IMR-90 (cell line): Measurements from ENCODE around the gene UNKL. TPM values are rescaled to one million over a fixed set of nuclear protein-coding genes. Genes with fewer than 3 reads are reported as not detected.
A peak's percentile ranks its signal among the peaks of the same experiment; 100 is the strongest.

Experiments used
- ATAC-seq: fragments of 200-7000 bp; cut with Tn5 transposase; 2 replicates; pipeline ENCODE4 v1.9.1; 2020; ENCODE audit warnings: low read depth, mild to moderate bottlenecking, moderate library complexity
- BruUV-seq: library from RNA; stranded (reverse); fragments of 400-500 nt; replicated peaks from 2 replicates; lab custom pipeline; 2021; lab: Mats Ljungman, UMichigan
- CTCF ChIA-PET: fragments of 300-600 bp; formaldehyde crosslinking; extraction: SDS; loops from one replicate; lab custom pipeline; 2021; ENCODE audit warnings: antibody characterized with exemption; lab: Yijun Ruan, JAX
- POLR2A ChIA-PET: fragments of 300-600 bp; sonication (Branson Sonifier 250); formaldehyde crosslinking; loops from one replicate; lab custom pipeline; 2022; ENCODE audit warnings: antibody characterized with exemption; ENCODE audit not compliant: unreplicated experiment; lab: Charles Lee
- DNase-seq: peaks from one replicate; pipeline ENCODE4 v3.0.0; 2013
- H2AFZ ChIP-seq: replicated peaks from 2 replicates; pipeline ENCODE3; 2013; ENCODE audit warnings: low read length, mild to moderate bottlenecking; ENCODE audit not compliant: poor library complexity
- H2AK5ac ChIP-seq: 2 replicates; pipeline ENCODE4 v1.6.1; 2013; ENCODE audit warnings: low read depth, low read length, inconsistent platforms
- H2AK9ac ChIP-seq: replicated peaks from 2 replicates; pipeline ENCODE3; 2013; ENCODE audit warnings: mild to moderate bottlenecking, low read depth, low read length, moderate library complexity; ENCODE audit not compliant: poor library complexity
- H2BK120ac ChIP-seq: 2 replicates; pipeline ENCODE4 v1.6.1; 2013; ENCODE audit warnings: low read depth, low read length, inconsistent platforms
- H2BK15ac ChIP-seq: 3 replicates; pipeline ENCODE4 v1.6.1; 2013; ENCODE audit warnings: low read depth, low read length, inconsistent platforms
- H2BK20ac ChIP-seq: 2 replicates; pipeline ENCODE4 v1.6.1; 2013; ENCODE audit warnings: low read depth, mild to moderate bottlenecking, inconsistent platforms, low read length, moderate library complexity
- H2BK5ac ChIP-seq: 2 replicates; pipeline ENCODE4 v1.6.1; 2013; ENCODE audit warnings: mild to moderate bottlenecking, low read depth, low read length, inconsistent platforms; ENCODE audit not compliant: poor library complexity, severe bottlenecking
- H3K14ac ChIP-seq: replicated peaks from 2 replicates; pipeline ENCODE4 v1.6.1; 2013; ENCODE audit warnings: low read depth, low read length, inconsistent platforms
- H3K18ac ChIP-seq: 2 replicates; pipeline ENCODE4 v1.6.1; 2013; ENCODE audit warnings: low read depth, low read length, control low read depth
- H3K23ac ChIP-seq: 2 replicates; pipeline ENCODE4 v1.6.1; 2013; ENCODE audit warnings: low read depth, low read length, inconsistent platforms
- H3K27ac ChIP-seq: 2 replicates; pipeline ENCODE4 v1.5.1; 2013; ENCODE audit warnings: mild to moderate bottlenecking, control low read depth, low read length; ENCODE audit not compliant: insufficient read depth
- H3K27me3 ChIP-seq: 2 replicates; pipeline ENCODE4 v1.6.1; 2013; ENCODE audit warnings: low read length; ENCODE audit not compliant: control insufficient read depth, insufficient read depth
- H3K36me3 ChIP-seq: 2 replicates; pipeline ENCODE4 v1.6.1; 2013; ENCODE audit warnings: low read length, mixed read lengths; ENCODE audit not compliant: control insufficient read depth, insufficient read depth
- H3K4ac ChIP-seq: 2 replicates; pipeline ENCODE4 v1.6.1; 2013; ENCODE audit warnings: low read depth, low read length, inconsistent platforms
- H3K4me1 ChIP-seq: 2 replicates; pipeline ENCODE4 v1.6.1; 2013; ENCODE audit warnings: low read length, mixed read lengths; ENCODE audit not compliant: control insufficient read depth, insufficient read depth
- H3K4me2 ChIP-seq: 2 replicates; pipeline ENCODE4 v1.6.1; 2013; ENCODE audit warnings: low read depth, mild to moderate bottlenecking, control low read depth, low read length, moderate library complexity
- H3K4me3 ChIP-seq: 2 replicates; pipeline ENCODE4 v1.5.1; 2013; ENCODE audit warnings: low read depth, mild to moderate bottlenecking, control low read depth, low read length, moderate library complexity; ENCODE audit not compliant: insufficient read depth
- H3K56ac ChIP-seq: 2 replicates; pipeline ENCODE4 v1.6.1; 2013; ENCODE audit warnings: low read length, inconsistent platforms; ENCODE audit not compliant: insufficient read depth; ENCODE audit errors: extremely low read depth
- H3K79me1 ChIP-seq, 2 experiments: 2 replicates each; pipeline ENCODE4 v1.6.1; 2013; ENCODE audit warnings: low read length in 2 of 2, inconsistent platforms in 1 of 2, low read depth in 1 of 2
- H3K9ac ChIP-seq: 2 replicates; pipeline ENCODE4 v1.6.1; 2013; ENCODE audit warnings: low read depth, low read length, control low read depth
- H3K9me1 ChIP-seq: 2 replicates; pipeline ENCODE4 v1.6.1; 2013; ENCODE audit warnings: low read length, inconsistent platforms; ENCODE audit not compliant: insufficient read depth
- H3K9me3 ChIP-seq: 2 replicates; pipeline ENCODE4 v1.6.1; 2013; ENCODE audit warnings: low read length; ENCODE audit not compliant: control insufficient read depth, insufficient read depth
- H4K20me1 ChIP-seq: 2 replicates; pipeline ENCODE4 v1.6.1; 2013; ENCODE audit warnings: low read length, inconsistent platforms; ENCODE audit not compliant: insufficient read depth
- H4K5ac ChIP-seq: 2 replicates; pipeline ENCODE4 v1.6.1; 2013; ENCODE audit warnings: mild to moderate bottlenecking, low read depth, low read length, control low read depth
- H4K8ac ChIP-seq, 2 experiments: 2 replicates each; pipeline ENCODE4 v1.6.1; 2013; ENCODE audit warnings: low read depth in 2 of 2, low read length in 2 of 2, control low read depth in 1 of 2, inconsistent platforms in 1 of 2
- H4K91ac ChIP-seq: 2 replicates; pipeline ENCODE4 v1.6.1; 2013; ENCODE audit warnings: low read depth, low read length, inconsistent platforms; ENCODE audit not compliant: insufficient read depth
- MAFK ChIP-seq: IDR thresholded peaks from 2 replicates; pipeline ENCODE4 v1.6.1; 2012; ENCODE audit warnings: low read depth, low read length, improper control_type of control experiment
- MXI1 ChIP-seq: IDR thresholded peaks from 2 replicates; pipeline ENCODE4 v1.6.1; 2012; ENCODE audit warnings: low read depth, mild to moderate bottlenecking, low read length, moderate library complexity, borderline replicate concordance
- USF2 ChIP-seq: fragments of 150-350 bp; IDR thresholded peaks from 2 replicates; pipeline ENCODE4 v1.6.1; 2017; ENCODE audit warnings: mild to moderate bottlenecking, antibody characterized with exemption, low read length, low read depth
- WGBS, 2 experiments: methylation state at CpG; one replicate each; pipeline versions ENCODE4 v1.1.5 to v1.1.7; 2013; ENCODE audit warnings: missing lambda C conversion rate in 2 of 2; ENCODE audit not compliant: insufficient read length in 1 of 2; ENCODE audit errors: extremely low coverage in 2 of 2; 5-methylcytosine and 5-hydroxymethylcytosine counted together
- dilution Hi-C: fragments of 300-500 bp; cut with HindIII; formaldehyde crosslinking; loops from one replicate; pipeline ENCODE4 v1.14.3; 2018; ENCODE audit warnings: low sequenced_read_pairs; ENCODE audit not compliant: unreplicated experiment
- in situ Hi-C: fragments of 300-500 bp; cut with MboI; formaldehyde crosslinking; loops from 3 replicates; pipeline ENCODE4 v1.14.3; 2019; ENCODE audit warnings: low sequenced_read_pairs, inconsistent platforms, mixed read lengths
- intact Hi-C: fragments of 100-400 bp; cut with micrococcal nuclease; formaldehyde crosslinking; loops from 2 replicates; pipeline ENCODE4 v1.10.0; 2022
- polyA plus RNA-seq, 3 experiments: library from polyadenylated mRNA; depleted of rRNA; stranded (reverse); fragments of >200 nt; gene quantifications; 2 replicates each; pipeline ENCODE4 v1.2.3, GENCODE V29; 2012; ENCODE audit warnings: low replicate concordance in 1 of 3
- total RNA-seq: library from RNA; depleted of rRNA; stranded (reverse); fragments of >200 nt; gene quantifications from 2 replicates; pipeline ENCODE4 v1.2.3, GENCODE V29; 2012

Gene UNKL
- total and polyA plus RNA-seq, 2 of the 4 experiments (the other 2 are of a cell fraction), result 4.1 to 13.3 TPM

DNA sequence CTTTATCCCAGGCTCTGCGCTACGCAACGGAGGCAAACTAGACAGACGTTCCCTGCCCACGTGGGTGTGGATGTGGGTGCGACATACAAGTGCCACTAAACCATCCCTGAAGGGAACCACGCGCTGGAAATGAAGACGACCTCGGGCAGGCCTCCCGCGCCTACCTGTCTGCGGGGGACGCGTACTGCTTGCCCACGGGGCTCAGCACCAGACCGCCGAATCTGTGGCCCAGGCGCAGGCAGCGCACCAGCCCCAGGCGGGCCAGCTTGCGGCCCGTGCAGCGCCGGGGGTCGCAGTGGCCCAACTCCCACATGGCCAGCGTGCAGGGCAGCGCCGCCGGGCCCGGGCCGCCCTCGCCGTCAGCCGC lies 63.3 kb downstream of the UNKL start:
- H4K5ac ChIP-seq, result peak overlapping the region; percentile 48
- no peaks in the 10 kb centered on the region for H3K9me1 ChIP-seq
- H3K79me1 ChIP-seq, result peaks cover 28 to 63% of the 10 kb centered on the region in 2 experiments
- H2AK9ac ChIP-seq, result peak overlapping the region; percentile 99
- no peak overlapping the region for H3K18ac ChIP-seq
- peak overlapping the region; percentile 82 for H3K23ac ChIP-seq
- no peaks in the 10 kb centered on the region for H3K9me3 ChIP-seq
- peak overlapping the region; percentile 82 for H3K4me3 ChIP-seq
- H2BK15ac ChIP-seq, result no peak overlapping the region
- peak overlapping the region; percentile 80 for H3K4ac ChIP-seq
- no peak overlapping the region for H2BK120ac ChIP-seq
- peak; percentile 31 for ATAC-seq
- intact Hi-C loops (no loop called here), in situ Hi-C loops (no loop called here), dilution Hi-C loops (no loop called here)
- CTCF ChIA-PET, result no interaction called here
- peak overlapping the region; percentile 99 for H3K4me2 ChIP-seq
- POLR2A ChIA-PET, result no interaction called here
- H3K27me3 ChIP-seq, result no peaks in the 10 kb centered on the region
- H3K27ac ChIP-seq, result peak overlapping the region; percentile 56
- no peak overlapping the region for H2BK20ac ChIP-seq
- peaks cover 25% of the 10 kb centered on the region for H3K36me3 ChIP-seq
- H4K8ac ChIP-seq, result peak overlapping the region; percentile 57 to 79
- peak overlapping the region; percentile 99 for H2AFZ ChIP-seq
- peak overlapping the region; percentile 57; the same call in 1 of the 2 replicates for H4K91ac ChIP-seq
- H3K56ac ChIP-seq, result 0 out of 2 replicates have a peak overlapping the region, but pooled peaks have one; percentile 57
- peaks cover 20% of the 10 kb centered on the region for H4K20me1 ChIP-seq
- H3K9ac ChIP-seq, result peak overlapping the region; percentile 93
- peak overlapping the region; percentile 91; the same call in 1 of the 2 replicates for H2AK5ac ChIP-seq
- H3K4me1 ChIP-seq, result peaks cover 9% of the 10 kb centered on the region
- DNase-seq, result no peak
- no TSS peak for BruUV-seq
- H3K14ac ChIP-seq, result 0 out of 2 replicates have a peak overlapping the region, but pooled peaks have one; percentile 29
- TF ChIP-seq MAFK, result no peak
- peak; percentile 71; the same call in 1 of the 2 replicates for TF ChIP-seq MXI1
- TF ChIP-seq USF2, result 0 out of 2 replicates have a peak, but pooled peaks have one; percentile 5
- H2BK5ac ChIP-seq, result peak overlapping the region; percentile 61
- 2% methylated on average over 10 of the region's 35 CpGs; no CpG with 5 or more reads in 1 of the 2 experiments for whole genome bisulfite sequencing, 2 experiments
